Choroid plexus epithelial cell (primary cell): ENCODE measurements around the gene ERCC4.

Experiments used
- DNase-seq: peaks from one replicate; pipeline ENCODE4 v3.0.0-alpha.2; 2010; ENCODE audit warnings: low read depth
- H3K4me3 ChIP-seq: 2 replicates; pipeline ENCODE4 v1.5.1; 2011; ENCODE audit warnings: low read depth, mild to moderate bottlenecking, control low read depth, low read length, moderate library complexity
- TF ChIP-seq, protein P1 (sequence below): conservative IDR thresholded peaks from 2 replicates; pipeline ENCODE4 v1.5.1; 2011; ENCODE audit warnings: low read depth, mild to moderate bottlenecking, control low read depth, inconsistent platforms, low read length, moderate library complexity

ERCC4 gene

DNA sequence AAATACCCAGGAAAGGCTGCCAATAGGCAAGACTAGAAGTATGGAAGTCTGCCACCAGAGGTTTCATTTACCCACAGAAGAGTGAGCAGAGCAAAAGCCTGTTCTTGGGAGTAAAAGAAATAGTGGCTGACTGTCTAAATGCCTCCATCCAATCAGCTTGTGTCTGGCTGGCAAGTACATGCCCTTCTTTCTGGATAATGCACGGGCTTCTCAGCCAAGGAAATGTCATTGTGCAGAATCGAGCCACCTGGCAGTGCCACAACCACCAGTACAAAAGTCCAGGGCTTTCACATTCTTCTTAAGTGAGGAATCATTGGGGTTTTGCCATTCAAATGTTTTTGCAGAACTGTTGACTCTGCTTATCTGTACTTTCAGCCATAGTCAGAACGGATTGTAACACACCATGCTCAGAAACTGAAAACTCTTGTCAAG lies 10.1 kb upstream of the ERCC4 start:
- TF ChIP-seq, protein P1, sequence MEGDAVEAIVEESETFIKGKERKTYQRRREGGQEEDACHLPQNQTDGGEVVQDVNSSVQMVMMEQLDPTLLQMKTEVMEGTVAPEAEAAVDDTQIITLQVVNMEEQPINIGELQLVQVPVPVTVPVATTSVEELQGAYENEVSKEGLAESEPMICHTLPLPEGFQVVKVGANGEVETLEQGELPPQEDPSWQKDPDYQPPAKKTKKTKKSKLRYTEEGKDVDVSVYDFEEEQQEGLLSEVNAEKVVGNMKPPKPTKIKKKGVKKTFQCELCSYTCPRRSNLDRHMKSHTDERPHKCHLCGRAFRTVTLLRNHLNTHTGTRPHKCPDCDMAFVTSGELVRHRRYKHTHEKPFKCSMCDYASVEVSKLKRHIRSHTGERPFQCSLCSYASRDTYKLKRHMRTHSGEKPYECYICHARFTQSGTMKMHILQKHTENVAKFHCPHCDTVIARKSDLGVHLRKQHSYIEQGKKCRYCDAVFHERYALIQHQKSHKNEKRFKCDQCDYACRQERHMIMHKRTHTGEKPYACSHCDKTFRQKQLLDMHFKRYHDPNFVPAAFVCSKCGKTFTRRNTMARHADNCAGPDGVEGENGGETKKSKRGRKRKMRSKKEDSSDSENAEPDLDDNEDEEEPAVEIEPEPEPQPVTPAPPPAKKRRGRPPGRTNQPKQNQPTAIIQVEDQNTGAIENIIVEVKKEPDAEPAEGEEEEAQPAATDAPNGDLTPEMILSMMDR = no peak
- peak overlapping the region; percentile 7 for H3K4me3 ChIP-seq
- peak; percentile 82 for DNase-seq

DNA sequence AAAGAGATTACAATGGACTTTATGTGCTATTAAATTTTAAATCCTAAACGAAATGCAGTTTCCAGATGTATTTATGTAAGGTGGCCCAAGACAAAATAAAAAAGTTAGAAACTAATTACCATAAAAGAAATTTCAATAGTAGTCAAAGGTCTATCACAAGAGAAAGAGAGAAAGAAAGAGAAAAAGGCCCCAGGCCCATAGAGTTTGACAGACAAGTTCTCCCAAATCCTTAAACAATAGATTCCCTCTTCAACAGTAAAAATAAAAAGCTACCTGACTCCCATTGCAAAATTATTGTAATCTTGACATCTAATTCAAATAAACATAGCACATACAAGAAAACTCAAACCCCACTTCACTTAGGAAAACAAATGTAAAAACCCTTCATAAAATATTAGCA lies 8.6 kb upstream of the ERCC4 start:
- DNase-seq = no peak
- no peak overlapping the region for H3K4me3 ChIP-seq
- TF ChIP-seq, protein P1 = no peak

DNA sequence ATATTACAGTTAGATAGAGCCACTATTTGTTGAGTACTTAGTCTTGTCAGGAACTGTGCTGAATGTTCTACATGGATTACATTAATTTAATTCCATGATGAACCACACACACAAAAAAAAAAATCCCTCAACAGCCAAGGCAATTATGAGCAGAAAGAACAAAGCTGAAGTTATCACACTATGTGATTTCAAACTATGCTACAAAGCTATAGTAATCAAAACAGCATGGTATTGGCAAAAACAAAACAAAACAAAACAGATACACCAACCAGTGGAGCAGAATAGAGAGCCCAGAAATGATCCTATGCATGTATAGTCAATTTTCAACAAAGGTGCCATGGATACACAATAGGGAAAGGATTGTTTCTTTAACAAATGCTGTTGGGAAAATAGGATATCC lies 8.1 kb upstream of the ERCC4 start:
- H3K4me3 ChIP-seq = no peak overlapping the region
- TF ChIP-seq, protein P1 = no peak

DNA sequence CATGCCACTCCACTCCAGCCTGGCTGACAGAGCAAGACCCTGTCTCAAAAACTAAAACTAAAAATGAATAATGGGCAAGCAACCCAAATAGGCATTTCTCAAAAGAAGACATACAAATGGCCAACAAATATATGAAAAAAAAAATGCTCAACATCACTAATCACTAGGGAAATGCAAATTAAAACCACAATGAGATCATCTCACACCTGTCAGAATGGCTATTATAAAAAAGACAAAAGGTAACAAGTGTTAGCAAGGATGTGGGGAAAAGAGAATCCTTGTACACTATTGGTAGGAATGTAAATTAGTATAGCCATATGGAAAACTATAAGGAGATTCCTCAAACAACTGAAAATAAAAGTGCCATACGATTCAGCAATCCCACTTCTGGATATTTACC lies 7.1 kb upstream of the ERCC4 start:
- no peak overlapping the region for H3K4me3 ChIP-seq
- TF ChIP-seq, protein P1 = no peak
- DNase-seq = no peak

More for the DNA sequence above, 8.1 kb upstream of the ERCC4 start:
- no peak for DNase-seq

DNA sequence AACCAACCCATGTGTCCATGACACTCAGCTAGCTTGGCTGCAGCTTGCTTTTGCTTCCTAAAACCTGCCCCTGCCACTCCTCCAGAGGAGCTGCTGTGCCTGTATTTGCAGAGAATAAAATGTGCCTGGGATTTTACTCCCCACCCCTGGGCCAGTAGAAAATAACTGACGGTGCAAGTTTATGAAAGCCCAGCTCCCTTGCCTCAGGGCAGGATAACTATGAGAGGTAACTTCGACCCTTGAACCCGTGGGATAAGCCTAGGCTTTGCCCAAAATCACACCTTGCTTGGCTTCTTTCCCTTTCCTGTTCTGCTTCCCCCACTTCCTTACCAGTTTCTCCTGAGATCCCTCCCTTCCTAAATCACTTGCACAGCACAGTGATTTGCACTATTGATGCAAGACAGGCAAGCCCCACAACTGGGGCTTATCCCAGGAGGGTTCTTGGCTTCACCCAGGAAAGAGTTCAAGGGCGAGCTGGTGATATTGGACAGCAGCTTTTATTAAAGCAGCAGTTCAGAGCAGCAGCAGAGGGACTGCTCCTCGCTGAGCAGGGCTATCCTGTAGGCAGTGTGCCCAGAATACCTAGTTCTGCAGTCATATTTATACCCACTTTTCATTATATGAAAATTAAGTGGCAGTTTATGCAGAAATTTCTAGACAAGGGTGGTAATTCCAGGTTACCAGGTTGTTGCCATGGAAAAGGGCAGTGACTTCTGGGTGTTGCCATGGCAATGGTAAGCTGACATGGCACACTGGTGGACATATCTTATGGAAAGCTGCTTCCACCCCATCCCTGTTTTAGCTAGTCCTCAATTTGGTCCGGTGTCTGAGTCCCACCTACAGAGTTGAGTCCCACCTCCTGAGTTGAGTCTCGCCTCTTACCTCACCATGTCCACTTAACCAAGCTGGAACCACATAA lies 6.3 kb upstream of the ERCC4 start:
- H3K4me3 ChIP-seq = no peak overlapping the region
- TF ChIP-seq, protein P1 = no peak
- DNase-seq = no peak

DNA sequence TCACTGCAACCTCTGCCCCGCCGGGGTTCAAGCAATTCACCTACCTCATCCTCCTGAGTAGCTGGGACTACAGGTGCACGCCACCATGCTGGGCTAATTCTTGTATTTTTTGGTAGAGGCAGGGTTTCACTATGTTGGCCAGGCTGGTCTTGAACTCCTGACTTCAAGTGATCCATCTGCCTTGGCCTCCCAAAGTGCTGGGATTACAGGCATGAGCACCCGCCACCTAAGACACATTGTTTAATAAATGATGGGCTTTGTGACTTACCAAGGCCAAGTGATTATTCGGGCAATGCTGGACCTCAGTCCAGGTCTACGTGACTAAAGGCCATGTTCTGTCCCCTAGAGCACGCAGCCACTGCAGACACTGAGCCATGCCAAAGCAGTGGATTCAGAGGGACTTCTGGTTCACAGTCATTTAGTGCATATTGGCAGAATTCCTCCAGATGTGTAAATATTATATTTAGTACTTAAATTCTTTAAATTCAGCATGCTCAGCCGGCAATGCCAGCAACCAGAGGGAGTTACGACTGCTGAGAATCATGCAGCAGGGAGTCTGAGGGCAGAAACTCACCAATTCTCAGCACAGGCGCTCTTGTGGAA lies 4.8 kb upstream of the ERCC4 start:
- no peak overlapping the region for H3K4me3 ChIP-seq
- TF ChIP-seq, protein P1 = no peak
- DNase-seq = no peak
